ENCODE data around the gene MIF. TPM values are rescaled to one million over a fixed set of nuclear protein-coding genes. Genes with fewer than 3 reads are reported as not detected.
"Not testable (repeated sequence)": the region's sequence is repeated elsewhere in the genome, so short reads cannot be mapped to it uniquely, and the experiment has no call there.

Gene MIF
- total RNA-seq, 2 experiments from 2014 or later = 1,478 to 1,739 TPM

DNA sequence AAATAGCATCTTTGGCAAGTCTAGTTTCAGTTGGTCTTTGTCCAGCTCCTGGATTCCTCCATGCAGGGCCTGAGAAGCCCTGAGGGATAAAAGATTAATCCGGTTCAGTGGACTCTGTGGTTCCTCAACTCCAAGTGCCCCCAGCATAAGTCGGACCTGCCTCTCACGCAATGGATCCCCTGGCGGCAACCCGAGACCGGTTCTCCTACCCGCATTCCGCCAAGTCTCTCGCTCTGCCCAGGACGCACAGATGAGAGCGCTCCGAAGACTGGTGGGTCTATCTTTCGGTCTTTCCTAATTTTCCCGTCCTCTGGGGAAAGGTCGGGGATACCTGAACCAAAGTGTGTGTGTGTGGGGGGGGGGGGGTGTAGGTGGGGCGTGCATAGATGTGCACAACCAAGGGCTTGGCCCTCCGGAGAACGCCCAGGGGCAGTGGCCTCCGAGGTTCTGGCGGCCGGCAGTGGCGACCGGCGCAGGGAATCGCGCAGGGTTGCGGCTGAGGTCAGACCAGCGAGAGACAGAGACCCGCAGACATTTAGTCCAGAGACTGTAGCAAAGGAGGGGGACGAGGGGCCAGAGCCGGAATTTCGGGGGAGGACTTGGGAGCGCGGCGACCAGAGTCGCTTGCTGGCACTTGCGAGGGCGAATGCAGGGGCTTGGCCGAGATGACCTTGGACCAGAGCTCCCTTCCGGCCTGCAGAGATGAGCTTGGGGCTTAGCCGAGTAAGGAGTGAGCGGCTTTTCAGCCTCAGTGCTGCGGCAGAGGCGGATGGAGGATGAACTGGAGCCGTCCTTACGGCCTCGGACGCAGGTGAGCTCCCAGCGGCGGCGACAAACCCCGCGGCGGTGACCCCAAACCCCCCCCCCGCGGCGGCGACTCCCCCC is 37.2 kb upstream of the MIF start:
- peak overlapping the region; percentile 37 for H3K27ac Mint-ChIP-seq
- ChIA-PET CTCF (interaction anchor here (0.6 to 3.4 kb wide), 20 partner anchors 7 to 324 kb away, joined by 3 to 28 read pairs (median 4); partner anchors contain the start of genes C22orf15, DERL3, DRICH1 and MIF), POLR2A (interaction anchor here (0.6 to 1.8 kb wide), 6 partner anchors 9 to 106 kb away, joined by 3 to 12 read pairs (median 4); partner anchors contain the start of genes DERL3, MIF, SMARCB1 and ZNF70)
- no peaks in the 10 kb centered on the region for H3K36me3 Mint-ChIP-seq (ENCODE audit: low read depth)
- peak; percentile 37 for DNase-seq
- peak; percentile 39 for ATAC-seq
- no peaks in the 10 kb centered on the region for H3K27me3 Mint-ChIP-seq
- intact Hi-C loops (cut with DNase I, micrococcal nuclease) = loop anchor here (5.0 kb wide), 3 partner anchors 35 to 700 kb away; partner anchors contain the start of genes MIF (in 2 of the 2), GUCD1 (in 1 of the 2) and SNRPD3 (in 1 of the 2)
- peak overlapping the region; percentile 80 for H3K4me3 Mint-ChIP-seq
- peaks cover 15% of the 10 kb centered on the region for H3K4me1 Mint-ChIP-seq
- no peaks in the 10 kb centered on the region for H3K9me3 Mint-ChIP-seq (ENCODE audit: low read depth)

DNA sequence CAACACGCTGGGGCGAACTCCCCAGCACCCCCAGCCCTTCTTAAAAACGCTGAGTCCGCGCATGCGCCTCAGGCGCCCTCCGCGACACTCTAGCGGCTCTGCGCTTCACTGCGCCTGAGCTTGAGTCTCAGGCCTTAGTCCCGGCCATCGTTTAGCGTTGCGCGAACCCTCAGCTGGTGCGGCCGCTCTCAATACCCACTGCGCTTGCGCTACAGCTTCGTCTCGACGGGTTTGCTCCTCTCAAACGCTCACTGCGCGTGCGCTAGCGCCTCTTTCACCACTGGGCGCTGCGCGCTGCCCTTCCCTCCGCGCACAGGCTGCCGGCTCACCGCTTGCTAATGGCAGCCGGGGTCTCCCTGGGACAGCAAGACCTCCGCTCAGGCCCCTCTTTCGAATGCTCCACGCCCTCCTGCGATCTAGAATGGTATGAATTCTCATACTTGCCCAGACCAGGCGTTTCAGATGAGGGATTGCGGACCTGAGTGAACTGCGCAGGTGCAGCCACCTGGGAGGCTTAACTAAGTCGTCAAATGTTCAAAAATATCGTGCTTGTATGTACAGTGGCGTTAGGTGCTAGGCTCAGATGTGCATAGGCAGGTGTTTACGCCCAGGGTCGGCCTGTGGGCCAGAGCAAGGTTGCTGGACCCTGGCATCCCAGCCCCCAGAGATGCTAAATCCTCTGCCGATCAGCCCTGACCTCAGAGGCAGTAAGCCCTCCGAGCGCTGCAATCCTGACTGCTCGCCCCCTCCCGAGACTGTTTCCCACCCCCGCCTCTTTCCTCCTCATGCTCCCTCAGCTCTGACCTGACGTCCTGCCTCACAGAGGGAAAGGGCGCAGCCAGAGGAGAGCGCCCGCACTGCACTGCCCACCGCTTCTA is 36.3 kb upstream of the MIF start, which contains the start of gene SLC2A11:
TSS of gene SLC2A11 (plus strand) at position 270 of the 878 bp plus-strand sequence. CDS start at position 395, 125 bp downstream.
- CTCF ChIA-PET = interaction anchor here (0.6 to 3.4 kb wide), 20 partner anchors 7 to 385 kb away, joined by 3 to 28 read pairs (median 4); partner anchors contain the start of genes C22orf15, DERL3, DRICH1 and MIF
- Mint-ChIP-seq H3K9me3 (ENCODE audit: low read depth) (no peaks in the 10 kb centered on the region), H3K27me3 (no peaks in the 10 kb centered on the region), H3K4me1 (peaks cover 15% of the 10 kb centered on the region), H3K4me3 (peak within 1 kb of the TSS; percentile 80), H3K36me3 (ENCODE audit: low read depth) (no peaks in the 10 kb centered on the region), H3K27ac (peak within 1 kb of the TSS; percentile 72)
- ATAC-seq (peak; percentile 97), DNase-seq (peak; percentile 97)
- intact Hi-C loops (cut with DNase I, micrococcal nuclease) = loop anchor here (5.0 kb wide), 3 partner anchors 34 to 699 kb away; partner anchors contain the start of genes MIF (in 2 of the 2), GUCD1 (in 1 of the 2) and SNRPD3 (in 1 of the 2)
- POLR2A ChIA-PET = interaction anchor here (0.6 to 1.8 kb wide), 6 partner anchors 8 to 107 kb away, joined by 3 to 12 read pairs (median 4); partner anchors contain the start of genes DERL3, MIF, SMARCB1 and ZNF70

DNA sequence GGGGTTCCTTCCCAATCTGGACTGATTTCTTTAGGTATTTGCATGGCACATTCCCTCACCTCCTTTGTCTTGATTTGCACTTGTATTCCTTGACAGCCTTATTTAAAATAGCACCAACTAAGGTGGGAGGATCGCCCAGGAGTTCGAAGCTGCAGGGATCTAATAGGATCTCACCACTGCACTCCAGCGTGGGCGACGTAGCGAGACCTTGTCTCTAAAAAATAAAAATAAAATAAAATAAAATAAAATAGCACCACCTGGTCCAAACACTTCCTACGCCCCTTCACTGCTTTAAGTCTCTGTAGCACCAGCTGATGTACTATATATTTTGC is 35.7 kb upstream of the MIF start:
- Mint-ChIP-seq H3K27ac (peak overlapping the region; percentile 72), H3K4me1 (peaks cover 15% of the 10 kb centered on the region), H3K9me3 (ENCODE audit: low read depth) (no peaks in the 10 kb centered on the region), H3K4me3 (peak overlapping the region; percentile 80), H3K36me3 (ENCODE audit: low read depth) (no peaks in the 10 kb centered on the region), H3K27me3 (no peaks in the 10 kb centered on the region)
- DNase-seq (no peak), ATAC-seq (no peak)
- intact Hi-C loops (cut with DNase I, micrococcal nuclease) = loop anchor here (5.0 kb wide), 3 partner anchors 34 to 699 kb away; partner anchors contain the start of genes MIF (in 2 of the 2), GUCD1 (in 1 of the 2) and SNRPD3 (in 1 of the 2)
- ChIA-PET POLR2A (interaction anchor here (1.0 to 1.8 kb wide), 2 partner anchors 36 kb away, joined by 5 to 12 read pairs; partner anchors contain the start of gene MIF), CTCF (interaction anchor here (0.8 to 3.4 kb wide), 8 partner anchors 8 to 384 kb away, joined by 4 to 28 read pairs (median 4); partner anchors contain the start of gene MIF)

DNA sequence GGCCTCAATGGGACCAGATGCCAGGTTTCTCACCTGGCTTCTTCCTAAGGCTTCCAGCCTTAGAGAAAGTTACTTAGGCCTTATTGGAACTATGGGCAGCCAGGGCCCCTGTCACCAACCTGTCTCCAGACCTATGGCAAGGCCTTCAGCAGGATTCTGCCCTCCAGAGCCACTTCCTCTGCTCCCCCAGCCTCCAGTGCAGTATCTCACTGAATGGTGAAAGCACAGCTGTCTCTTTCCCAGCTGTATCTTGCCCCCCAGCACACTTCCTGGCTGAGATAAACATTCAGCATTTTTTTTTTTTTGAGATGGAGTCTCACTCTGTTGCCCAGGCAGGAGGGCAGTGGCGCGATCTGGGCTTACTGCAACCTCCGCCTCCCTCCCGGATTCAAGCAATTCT is 35.0 kb upstream of the MIF start:
- no peak overlapping the region for H3K27ac Mint-ChIP-seq
- peak overlapping the region; percentile 20 for H3K4me3 Mint-ChIP-seq
- intact Hi-C loops (cut with DNase I, micrococcal nuclease) = loop anchor here (5.0 kb wide), 3 partner anchors 33 to 698 kb away; partner anchors contain the start of genes MIF (in 2 of the 2), GUCD1 (in 1 of the 2) and SNRPD3 (in 1 of the 2)

DNA sequence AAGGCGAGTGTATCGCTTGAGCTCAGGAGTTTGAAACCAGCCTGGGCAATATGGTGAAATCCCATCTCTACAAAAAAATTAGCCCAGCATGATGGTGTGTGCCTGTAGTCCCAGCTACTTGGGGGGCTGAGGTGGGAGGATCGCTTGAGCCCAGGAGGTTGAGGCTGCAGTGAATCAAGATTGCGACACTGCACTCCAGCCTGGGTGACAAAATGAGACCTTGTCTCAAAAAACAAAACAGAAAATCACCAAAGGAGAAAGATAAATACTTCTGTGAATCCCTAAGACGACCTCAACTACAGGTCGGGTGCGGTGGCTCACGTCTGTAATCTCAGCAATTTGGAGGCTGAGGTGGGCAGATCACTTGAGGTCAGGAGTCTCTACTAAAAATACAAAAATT is 34.0 kb upstream of the MIF start:
- intact Hi-C loops (cut with DNase I, micrococcal nuclease) = loop anchor here (5.0 kb wide), 1 partner anchor 97 kb away; no protein-coding TSS in a partner anchor
- H3K9me3 Mint-ChIP-seq (ENCODE audit: low read depth); H3K36me3 Mint-ChIP-seq (ENCODE audit: low read depth); POLR2A ChIA-PET; ATAC-seq; DNase-seq; H3K4me3 Mint-ChIP-seq; H3K27me3 Mint-ChIP-seq; H3K27ac Mint-ChIP-seq: not testable (repeated sequence)
- CTCF ChIA-PET = interaction anchor here (3.2 to 3.4 kb wide), 2 partner anchors 10 to 34 kb away, joined by 23 to 28 read pairs; partner anchors contain the start of gene MIF
- peaks cover 15% of the 10 kb centered on the region for H3K4me1 Mint-ChIP-seq

More for the DNA sequence above, 35.0 kb upstream of the MIF start:
- DNase-seq = no peak
- Mint-ChIP-seq H3K4me1 (peaks cover 15% of the 10 kb centered on the region), H3K36me3 (ENCODE audit: low read depth) (no peaks in the 10 kb centered on the region), H3K27me3 (no peaks in the 10 kb centered on the region), H3K9me3 (ENCODE audit: low read depth) (no peaks in the 10 kb centered on the region)
- ChIA-PET POLR2A (interaction anchor here (0.6 to 1.0 kb wide), 2 partner anchors 35 to 38 kb away, joined by 4 to 5 read pairs; partner anchors contain the start of gene MIF), CTCF (interaction anchor here (0.8 to 3.4 kb wide), 6 partner anchors 8 to 383 kb away, joined by 4 to 28 read pairs (median 4); partner anchors contain the start of gene MIF)
- ATAC-seq = no peak

DNA sequence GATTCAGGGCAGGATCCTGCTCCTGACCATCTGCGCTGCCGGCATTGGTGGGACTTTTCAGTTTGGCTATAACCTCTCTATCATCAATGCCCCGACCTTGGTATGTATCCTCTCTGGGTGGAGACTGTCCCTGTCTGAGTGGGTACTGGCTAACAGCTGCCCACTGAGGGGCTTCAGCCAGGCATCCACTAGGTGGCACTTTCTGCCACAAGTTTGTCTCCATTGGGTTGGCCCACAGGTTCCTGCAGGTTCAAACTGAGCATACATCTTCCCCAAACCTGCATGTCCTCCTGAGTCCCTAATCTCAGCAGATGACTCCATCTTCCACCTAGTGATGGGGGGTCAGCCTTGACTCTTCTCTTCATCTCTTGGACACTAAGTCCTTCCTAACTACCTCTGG is 32.1 kb upstream of the MIF start:
- DNase-seq (peak; percentile 69), ATAC-seq (peak; percentile 17)
- no peak overlapping the region for H3K27ac Mint-ChIP-seq
- CTCF ChIA-PET = interaction anchor here (0.7 to 1.0 kb wide), 2 partner anchors 12 to 38 kb away, joined by 3 read pairs; no protein-coding TSS in a partner anchor
- no peaks in the 10 kb centered on the region for H3K27me3 Mint-ChIP-seq
- no peak overlapping the region for H3K4me3 Mint-ChIP-seq
- POLR2A ChIA-PET = interaction anchor here (0.5 kb wide), 1 partner anchor 52 kb away, joined by 3 read pairs; no protein-coding TSS in a partner anchor
- H3K4me1 Mint-ChIP-seq = peaks cover 10% of the 10 kb centered on the region
- intact Hi-C loops (cut with DNase I, micrococcal nuclease) = loop anchor here (5.0 kb wide), 1 partner anchor 95 kb away; no protein-coding TSS in a partner anchor
- H3K36me3 Mint-ChIP-seq (ENCODE audit: low read depth) = peaks cover 5% of the 10 kb centered on the region
- H3K9me3 Mint-ChIP-seq (ENCODE audit: low read depth) = no peaks in the 10 kb centered on the region

DNA sequence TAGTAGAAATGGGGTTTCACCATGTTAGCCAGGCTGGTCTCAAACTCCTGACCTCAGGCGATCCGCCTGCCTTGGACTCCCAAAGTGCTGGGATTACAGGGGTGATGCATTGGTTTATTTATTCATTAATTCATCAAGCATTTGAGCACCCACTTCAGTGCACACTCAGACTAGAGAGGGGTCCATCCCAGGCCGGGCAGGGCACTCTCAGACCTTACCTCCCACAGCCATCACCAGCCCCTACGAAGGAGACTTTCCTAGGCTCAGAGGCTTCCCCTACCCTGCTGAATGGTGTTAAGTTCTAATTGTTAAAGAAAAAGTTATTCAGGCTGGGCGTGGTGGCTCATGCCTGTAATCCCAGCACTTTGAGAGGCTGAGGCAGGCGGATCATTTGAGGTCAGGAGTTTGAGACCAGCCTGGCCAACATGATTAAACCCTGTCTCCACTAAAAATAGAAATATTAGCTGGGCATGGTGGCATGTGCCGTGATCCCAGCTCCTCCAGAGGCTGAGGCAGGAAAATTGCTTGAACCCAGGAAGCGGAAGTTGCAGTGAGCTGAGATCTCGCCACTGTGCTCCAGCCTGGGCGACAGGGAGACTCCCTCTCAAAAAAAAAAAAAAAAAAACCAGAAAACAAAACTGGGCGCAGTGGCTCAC is 29.6 kb upstream of the MIF start:
- H3K27ac Mint-ChIP-seq; DNase-seq; H3K4me3 Mint-ChIP-seq; H3K9me3 Mint-ChIP-seq (ENCODE audit: low read depth); H3K4me1 Mint-ChIP-seq; ATAC-seq; H3K36me3 Mint-ChIP-seq (ENCODE audit: low read depth); H3K27me3 Mint-ChIP-seq; POLR2A ChIA-PET: not testable (repeated sequence)
- intact Hi-C loops (cut with DNase I, micrococcal nuclease) = loop anchor here (5.0 kb wide), 1 partner anchor 93 kb away; no protein-coding TSS in a partner anchor
- CTCF ChIA-PET = interaction anchor here (1.1 to 1.5 kb wide), 3 partner anchors 8 to 17 kb away, joined by 3 to 5 read pairs (median 4); no protein-coding TSS in a partner anchor

DNA sequence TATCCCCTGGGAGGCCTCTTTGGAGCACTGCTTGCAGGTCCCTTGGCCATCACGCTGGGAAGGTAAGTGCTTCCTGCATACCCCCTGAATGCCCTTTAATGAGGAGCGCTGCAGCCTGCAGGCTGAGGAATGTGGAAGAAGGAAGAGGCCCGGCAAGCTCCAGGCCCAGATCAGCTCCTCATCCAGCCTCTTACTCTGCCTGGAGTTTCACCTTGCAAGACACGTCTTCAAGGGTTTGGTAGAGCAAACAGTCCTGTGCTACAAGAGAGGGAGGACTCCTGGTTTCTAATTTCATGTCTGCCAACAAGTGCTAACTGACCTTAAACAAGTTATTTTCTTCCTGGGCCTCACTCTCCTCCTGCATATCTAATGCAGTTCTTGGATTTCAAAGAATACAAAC is 25.6 kb upstream of the MIF start:
- H3K4me3 Mint-ChIP-seq = no peak overlapping the region
- no peaks in the 10 kb centered on the region for H3K4me1 Mint-ChIP-seq
- H3K36me3 Mint-ChIP-seq (ENCODE audit: low read depth) = peaks cover 12% of the 10 kb centered on the region
- ChIA-PET CTCF (interaction anchor here (0.6 to 0.8 kb wide), 2 partner anchors 10 to 11 kb away, joined by 3 to 5 read pairs; partner anchors contain the start of gene SLC2A11), POLR2A (no interaction called here)
- no peaks in the 10 kb centered on the region for H3K27me3 Mint-ChIP-seq
- intact Hi-C loops (cut with DNase I, micrococcal nuclease) = no loop called here
- no peak overlapping the region for H3K27ac Mint-ChIP-seq
- DNase-seq (no peak), ATAC-seq (no peak)
- no peaks in the 10 kb centered on the region for H3K9me3 Mint-ChIP-seq (ENCODE audit: low read depth)

DNA sequence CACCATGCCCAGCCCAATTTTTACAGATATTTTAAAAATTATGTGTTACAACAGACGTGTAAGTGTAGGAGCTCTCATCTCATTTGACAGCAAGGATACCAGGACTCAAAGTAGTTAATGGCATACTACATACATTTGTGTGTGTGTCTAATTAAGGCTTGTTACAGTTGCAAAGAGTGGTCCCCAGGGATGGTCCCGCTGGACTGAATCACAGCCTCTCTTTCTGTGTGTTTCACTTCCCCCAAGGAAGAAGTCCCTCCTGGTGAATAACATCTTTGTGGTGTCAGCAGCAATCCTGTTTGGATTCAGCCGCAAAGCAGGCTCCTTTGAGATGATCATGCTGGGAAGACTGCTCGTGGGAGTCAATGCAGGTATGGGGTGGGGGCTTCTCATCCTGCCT is 19.3 kb upstream of the MIF start:
- intact Hi-C loops (cut with DNase I, micrococcal nuclease) = no loop called here
- Mint-ChIP-seq H3K9me3 (ENCODE audit: low read depth) (no peaks in the 10 kb centered on the region), H3K4me1 (no peaks in the 10 kb centered on the region), H3K27ac (no peak overlapping the region), H3K27me3 (no peaks in the 10 kb centered on the region), H3K36me3 (ENCODE audit: low read depth) (peaks cover 3% of the 10 kb centered on the region), H3K4me3 (no peak overlapping the region)
- POLR2A ChIA-PET = no interaction called here
- CTCF ChIA-PET = no interaction called here
- DNase-seq (no peak), ATAC-seq (no peak)

DNA sequence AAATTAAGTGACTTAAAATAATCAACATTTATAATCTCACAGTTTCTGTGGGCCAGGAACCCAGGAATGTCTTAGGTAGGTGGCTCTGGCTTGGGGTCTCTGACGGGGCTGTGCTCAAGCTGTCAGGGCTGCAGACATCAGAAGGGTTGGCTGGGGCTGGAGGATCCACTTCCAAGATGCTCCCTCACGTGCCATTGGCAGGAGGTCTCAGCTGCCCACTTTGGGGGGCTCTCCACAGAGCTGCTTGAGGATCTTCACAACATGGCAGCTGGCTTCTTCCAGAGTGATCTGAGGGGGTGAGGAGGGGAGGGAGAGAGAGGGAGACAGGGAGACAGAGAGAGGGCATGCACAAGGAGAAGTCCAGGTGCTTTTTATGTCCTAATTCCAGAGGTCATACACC is 18.4 kb upstream of the MIF start:
- H3K9me3 Mint-ChIP-seq (ENCODE audit: low read depth) = no peaks in the 10 kb centered on the region
- H3K36me3 Mint-ChIP-seq (ENCODE audit: low read depth) = no peaks in the 10 kb centered on the region
- ATAC-seq (no peak), DNase-seq (no peak)
- intact Hi-C loops (cut with DNase I, micrococcal nuclease) = no loop called here
- H3K27ac Mint-ChIP-seq = no peak overlapping the region
- CTCF ChIA-PET = no interaction called here
- POLR2A ChIA-PET = no interaction called here
- H3K4me3 Mint-ChIP-seq = no peak overlapping the region
- no peaks in the 10 kb centered on the region for H3K27me3 Mint-ChIP-seq
- H3K4me1 Mint-ChIP-seq = no peaks in the 10 kb centered on the region

All from activated CD4-positive, alpha-beta T cell treated with anti-CD3 and anti-CD28 coated beads for 36 hours (primary cell).